PFSK-1 (cell line): Measurements from ENCODE around the gene HTR5A.
A peak's percentile ranks its signal among the peaks of the same experiment; 100 is the strongest.

Experiments used
- FOXP2 ChIP-seq: optimal IDR thresholded peaks from 2 replicates; pipeline ENCODE3; 2011; ENCODE audit warnings: borderline replicate concordance, control low read depth, inconsistent platforms; ENCODE audit not compliant: insufficient read depth; ENCODE audit errors: extremely low read length, extremely low read depth
- POLR2AphosphoS5 ChIP-seq: IDR thresholded peaks from 2 replicates; pipeline ENCODE4 v1.6.1; 2012; ENCODE audit warnings: low read depth, mild to moderate bottlenecking, control low read depth, low read length, moderate library complexity
- SIN3A ChIP-seq: IDR thresholded peaks from 2 replicates; pipeline ENCODE4 v1.6.1; 2012; ENCODE audit warnings: mild to moderate bottlenecking, low read length, moderate library complexity, borderline replicate concordance; ENCODE audit not compliant: insufficient read depth
- TAF1 ChIP-seq: IDR thresholded peaks from 2 replicates; pipeline ENCODE4 v1.6.1; 2012; ENCODE audit warnings: low read length, control low read depth, borderline replicate concordance; ENCODE audit not compliant: insufficient read depth
- TF ChIP-seq, protein P1 (sequence below), 2 experiments: IDR thresholded peaks; 2 replicates each; pipeline versions ENCODE4 v1.6.1 to v1.8.0; 2011 to 2012; ENCODE audit warnings: low read depth in 2 of 2, low read length in 2 of 2, control low read depth in 1 of 2, inconsistent platforms in 1 of 2, mild to moderate bottlenecking in 1 of 2, moderate library complexity in 1 of 2; ENCODE audit not compliant: insufficient read depth in 1 of 2

HTR5A gene

DNA sequence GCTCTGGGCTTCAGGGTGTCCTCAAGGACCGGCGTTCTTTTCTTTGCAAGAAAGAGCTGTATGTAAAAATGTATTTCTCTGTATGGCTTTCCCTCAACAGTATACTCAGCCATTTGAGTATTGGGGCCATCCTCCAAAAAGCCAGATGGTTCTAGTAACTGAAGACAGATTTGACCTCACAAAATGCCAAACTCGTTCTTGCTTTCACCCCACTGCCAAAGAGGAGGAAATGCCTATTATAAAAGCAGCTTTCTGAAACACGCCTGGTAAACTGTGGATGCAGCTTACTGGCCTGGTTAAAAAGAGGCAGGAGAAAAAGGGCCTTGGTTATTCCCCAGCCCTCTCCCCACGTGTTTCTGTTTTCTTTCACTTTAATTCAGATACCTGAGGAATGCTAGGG lies 7.7 kb upstream of the HTR5A start:
- TF ChIP-seq SIN3A (no peak), POLR2AphosphoS5 (no peak), FOXP2 (no peak), TAF1 (no peak)
- TF ChIP-seq, protein P1, sequence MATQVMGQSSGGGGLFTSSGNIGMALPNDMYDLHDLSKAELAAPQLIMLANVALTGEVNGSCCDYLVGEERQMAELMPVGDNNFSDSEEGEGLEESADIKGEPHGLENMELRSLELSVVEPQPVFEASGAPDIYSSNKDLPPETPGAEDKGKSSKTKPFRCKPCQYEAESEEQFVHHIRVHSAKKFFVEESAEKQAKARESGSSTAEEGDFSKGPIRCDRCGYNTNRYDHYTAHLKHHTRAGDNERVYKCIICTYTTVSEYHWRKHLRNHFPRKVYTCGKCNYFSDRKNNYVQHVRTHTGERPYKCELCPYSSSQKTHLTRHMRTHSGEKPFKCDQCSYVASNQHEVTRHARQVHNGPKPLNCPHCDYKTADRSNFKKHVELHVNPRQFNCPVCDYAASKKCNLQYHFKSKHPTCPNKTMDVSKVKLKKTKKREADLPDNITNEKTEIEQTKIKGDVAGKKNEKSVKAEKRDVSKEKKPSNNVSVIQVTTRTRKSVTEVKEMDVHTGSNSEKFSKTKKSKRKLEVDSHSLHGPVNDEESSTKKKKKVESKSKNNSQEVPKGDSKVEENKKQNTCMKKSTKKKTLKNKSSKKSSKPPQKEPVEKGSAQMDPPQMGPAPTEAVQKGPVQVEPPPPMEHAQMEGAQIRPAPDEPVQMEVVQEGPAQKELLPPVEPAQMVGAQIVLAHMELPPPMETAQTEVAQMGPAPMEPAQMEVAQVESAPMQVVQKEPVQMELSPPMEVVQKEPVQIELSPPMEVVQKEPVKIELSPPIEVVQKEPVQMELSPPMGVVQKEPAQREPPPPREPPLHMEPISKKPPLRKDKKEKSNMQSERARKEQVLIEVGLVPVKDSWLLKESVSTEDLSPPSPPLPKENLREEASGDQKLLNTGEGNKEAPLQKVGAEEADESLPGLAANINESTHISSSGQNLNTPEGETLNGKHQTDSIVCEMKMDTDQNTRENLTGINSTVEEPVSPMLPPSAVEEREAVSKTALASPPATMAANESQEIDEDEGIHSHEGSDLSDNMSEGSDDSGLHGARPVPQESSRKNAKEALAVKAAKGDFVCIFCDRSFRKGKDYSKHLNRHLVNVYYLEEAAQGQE (IDR thresholded peaks at IDR 0.05; ENCODE audit: insufficient read depth in 1 of 2, low read depth in 2 of 2, low read length in 2 of 2) = no peak

DNA sequence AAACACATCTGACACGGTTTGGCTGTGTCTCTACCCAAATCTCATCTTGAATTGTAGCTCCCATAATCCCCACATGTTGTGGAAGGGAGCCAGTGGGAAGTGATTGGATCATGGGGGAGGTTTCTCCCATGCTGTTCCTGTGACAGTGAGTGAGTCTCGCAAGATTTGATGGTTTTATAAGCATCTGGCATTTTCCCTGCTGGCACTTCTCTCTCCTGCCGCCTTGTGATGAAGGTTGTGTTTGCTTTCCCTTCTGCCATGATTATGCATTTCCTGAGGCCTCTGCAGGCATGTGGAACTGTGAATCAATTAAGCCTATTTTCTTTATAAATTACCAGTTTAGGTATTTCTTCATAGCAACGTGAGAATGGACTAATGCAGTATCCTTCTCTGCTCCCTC lies 5.9 kb upstream of the HTR5A start:
- TF ChIP-seq POLR2AphosphoS5 (no peak), SIN3A (no peak), TAF1 (no peak), FOXP2 (no peak)
- TF ChIP-seq, protein P1 (IDR thresholded peaks at IDR 0.05; ENCODE audit: insufficient read depth in 1 of 2, low read depth in 2 of 2, low read length in 2 of 2) = no peak

DNA sequence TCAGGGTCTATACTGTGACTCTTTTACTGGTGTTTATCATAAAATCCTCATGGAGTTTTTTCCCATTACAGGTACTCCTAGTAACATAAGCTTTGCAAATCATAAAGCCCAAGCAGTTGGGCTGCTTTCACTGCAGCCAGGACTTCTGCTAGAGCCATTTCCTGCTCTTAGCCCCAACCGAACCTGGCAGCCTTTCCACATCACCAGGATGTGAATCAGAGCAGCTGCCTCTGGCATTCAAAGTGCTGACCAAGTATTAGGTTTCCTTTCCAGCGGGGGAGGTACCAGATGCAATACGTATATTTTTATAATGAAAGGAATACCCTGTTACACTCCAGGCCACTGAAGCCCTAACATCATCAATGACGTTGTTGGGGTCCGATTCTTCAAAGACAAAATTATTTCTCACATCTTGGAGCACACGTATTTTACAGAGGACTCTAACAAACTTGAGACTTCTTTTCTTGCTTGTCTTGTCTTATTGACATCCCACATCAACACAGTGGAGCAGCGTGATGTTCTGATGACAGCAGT lies 3.6 kb upstream of the HTR5A start:
- no peak for TF ChIP-seq POLR2AphosphoS5
- TF ChIP-seq FOXP2 = no peak
- TF ChIP-seq, protein P1 (IDR thresholded peaks at IDR 0.05; ENCODE audit: insufficient read depth in 1 of 2, low read depth in 2 of 2, low read length in 2 of 2) = peak; percentile 54 to 81; a peak in 2 of 4 replicates
- TF ChIP-seq TAF1 = no peak

DNA sequence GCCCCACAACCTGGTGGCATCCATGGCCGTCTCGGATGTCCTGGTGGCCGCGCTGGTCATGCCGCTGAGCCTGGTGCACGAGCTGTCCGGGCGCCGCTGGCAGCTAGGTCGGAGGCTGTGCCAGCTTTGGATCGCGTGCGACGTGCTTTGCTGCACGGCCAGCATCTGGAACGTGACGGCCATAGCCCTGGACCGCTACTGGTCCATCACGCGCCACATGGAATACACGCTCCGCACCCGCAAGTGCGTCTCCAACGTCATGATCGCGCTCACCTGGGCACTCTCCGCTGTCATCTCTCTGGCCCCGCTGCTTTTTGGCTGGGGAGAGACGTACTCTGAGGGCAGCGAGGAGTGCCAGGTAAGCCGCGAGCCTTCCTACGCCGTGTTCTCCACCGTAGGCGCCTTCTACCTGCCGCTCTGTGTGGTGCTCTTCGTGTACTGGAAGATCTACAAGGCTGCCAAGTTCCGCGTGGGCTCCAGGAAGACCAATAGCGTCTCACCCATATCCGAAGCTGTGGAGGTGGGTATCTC lies 1.1 kb downstream of the HTR5A start:
- TF ChIP-seq FOXP2 (no peak), SIN3A (no peak), TAF1 (no peak), POLR2AphosphoS5 (no peak)
- TF ChIP-seq, protein P1 (IDR thresholded peaks at IDR 0.05; ENCODE audit: insufficient read depth in 1 of 2, low read depth in 2 of 2, low read length in 2 of 2) = no peak
